GM23248 (cell line): ENCODE results near the gene GALP.

Source experiments
- EZH2 ChIP-seq: fragments of 200-600 bp; sonication (generic); IDR thresholded peaks from 2 replicates; pipeline ENCODE4 v1.6.1; 2018; ENCODE audit warnings: antibody characterized with exemption, mild to moderate bottlenecking; ENCODE audit not compliant: insufficient read depth, poor library complexity, severe bottlenecking
- EZH2phosphoT487 ChIP-seq: fragments of 200-600 bp; sonication (generic); IDR thresholded peaks from 2 replicates; pipeline ENCODE4 v1.6.1; 2018; ENCODE audit warnings: antibody characterized with exemption, moderate library complexity, mild to moderate bottlenecking, low read depth; ENCODE audit not compliant: insufficient read depth

GRCh38 chr19:56217039-56217949, 41.5 kb downstream of the GALP start:
- no peak for TF ChIP-seq EZH2
- TF ChIP-seq EZH2phosphoT487 = no peak
